Islet of Langerhans (tissue), 1 donor: ENCODE measurements around the gene PARD3.
"Not testable (repeated sequence)": the region's sequence is repeated elsewhere in the genome, so short reads cannot be mapped to it uniquely, and the experiment has no call there.

ENCODE experiments used
- FAIRE-seq: peaks from one replicate; lab custom pipeline; 2011; peaks lifted over from hg19 to GRCh38; lab: Jason Lieb, UNC

The PARD3 gene

DNA sequence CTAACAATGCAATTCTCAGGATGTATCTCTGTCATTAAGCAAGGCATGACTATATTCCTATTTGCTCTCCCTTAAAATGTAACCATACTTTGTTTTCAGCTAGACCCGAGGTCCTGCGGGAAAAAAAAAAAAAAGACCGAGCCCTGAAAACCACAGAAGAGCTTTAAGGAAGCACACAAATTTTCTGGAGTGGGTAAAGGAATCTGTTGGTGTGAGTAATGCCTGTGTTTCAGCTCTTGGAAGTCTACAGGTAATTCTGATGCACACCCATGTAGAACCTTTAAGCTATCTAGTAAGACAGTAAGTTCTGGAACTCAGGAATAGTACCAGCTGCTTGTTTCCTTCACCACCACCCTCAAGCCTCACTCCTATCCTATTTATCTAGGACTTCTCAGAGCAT, 351.1 kb downstream of the PARD3 start:
- no peak for FAIRE-seq

DNA sequence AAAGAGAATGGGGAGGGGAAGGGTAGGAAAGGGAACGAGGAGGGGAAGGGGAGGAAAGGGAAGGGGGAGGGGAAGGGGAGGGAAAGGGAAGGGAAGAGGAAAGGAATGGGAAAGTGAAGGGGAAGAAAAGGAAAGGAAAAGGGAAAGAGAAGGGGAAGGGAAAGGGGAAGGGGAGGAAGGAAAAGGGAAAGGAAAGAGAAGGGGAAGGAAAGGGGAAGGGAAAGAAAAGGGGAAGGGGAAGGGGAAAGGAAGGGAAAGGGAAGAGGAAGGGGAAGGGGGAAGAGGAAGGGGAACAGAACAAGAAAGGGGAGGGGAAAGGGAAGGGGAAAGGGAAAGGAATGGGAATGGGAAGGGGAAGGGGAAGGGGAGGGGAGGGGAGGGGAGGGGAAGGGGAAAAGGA, 352.1 kb downstream of the PARD3 start:
- no peak for FAIRE-seq

DNA sequence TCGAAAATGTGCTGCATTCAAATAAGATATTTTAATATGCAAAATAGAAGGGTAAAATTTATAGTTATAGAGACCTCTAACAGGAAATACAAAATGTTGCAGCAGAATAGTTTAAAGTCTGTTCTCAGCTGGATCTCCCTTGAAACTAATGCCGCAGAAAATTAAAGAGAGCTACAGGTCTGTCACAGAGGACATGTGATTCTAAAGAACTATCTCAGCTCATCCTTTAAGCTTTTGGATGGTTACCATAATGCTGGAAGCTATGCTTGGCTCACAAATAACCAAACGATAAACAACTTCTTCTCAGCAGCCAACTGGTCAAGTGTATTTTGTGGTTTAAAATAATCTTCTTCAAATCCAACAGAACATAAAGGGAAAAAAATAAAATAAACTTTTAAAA, 353.0 kb downstream of the PARD3 start:
- FAIRE-seq = no peak

DNA sequence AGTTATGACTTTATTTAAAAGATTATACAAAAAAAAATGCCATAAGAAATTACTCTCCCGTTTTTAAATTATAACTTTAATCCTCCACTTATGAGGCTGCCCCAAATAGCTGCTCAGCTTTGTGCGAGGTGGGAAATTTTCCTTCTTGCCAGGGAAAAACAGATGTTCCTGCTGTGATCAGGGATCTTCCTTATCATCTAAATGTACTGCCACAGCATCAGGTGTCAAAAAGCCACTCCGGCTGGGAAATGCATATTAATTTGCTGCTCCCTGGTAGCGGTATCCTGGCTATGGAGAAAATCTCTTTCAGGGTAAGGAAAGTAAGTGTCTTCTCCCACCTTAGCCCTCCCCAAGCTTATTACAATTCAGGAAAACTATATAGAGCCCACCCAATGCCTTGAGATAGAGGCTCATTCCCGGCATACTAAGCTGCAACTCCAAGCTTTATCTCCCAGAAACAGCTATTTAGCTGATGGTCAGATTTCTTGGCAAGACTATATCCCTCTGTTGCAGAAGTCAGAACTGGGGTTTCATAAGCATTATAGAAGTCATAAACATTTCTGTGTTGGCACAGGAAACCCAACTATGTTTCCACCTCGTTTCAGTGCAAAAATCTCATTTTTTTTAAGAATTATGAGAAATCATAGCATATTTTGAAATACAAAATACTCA, 360.4 kb downstream of the PARD3 start:
- peak; percentile 49 for FAIRE-seq

DNA sequence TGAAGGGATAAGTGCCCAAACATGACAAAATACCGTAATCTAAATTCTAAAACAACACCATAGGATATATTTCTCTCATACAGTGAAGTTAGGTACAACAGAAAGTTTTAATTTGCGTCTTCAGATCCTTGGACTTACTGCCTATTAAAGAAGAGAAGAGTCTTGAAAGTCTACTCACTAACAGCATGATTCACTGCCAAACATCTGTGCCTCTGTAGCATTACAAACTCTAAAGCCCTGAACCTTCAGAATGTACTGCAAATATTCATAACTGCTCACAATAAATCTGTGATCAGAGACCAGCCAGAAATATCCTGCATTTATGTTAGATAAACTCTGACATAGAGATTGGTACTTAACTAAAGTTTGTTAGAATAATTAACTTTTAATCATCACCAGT, 365.3 kb downstream of the PARD3 start:
- FAIRE-seq = peak; percentile 9

DNA sequence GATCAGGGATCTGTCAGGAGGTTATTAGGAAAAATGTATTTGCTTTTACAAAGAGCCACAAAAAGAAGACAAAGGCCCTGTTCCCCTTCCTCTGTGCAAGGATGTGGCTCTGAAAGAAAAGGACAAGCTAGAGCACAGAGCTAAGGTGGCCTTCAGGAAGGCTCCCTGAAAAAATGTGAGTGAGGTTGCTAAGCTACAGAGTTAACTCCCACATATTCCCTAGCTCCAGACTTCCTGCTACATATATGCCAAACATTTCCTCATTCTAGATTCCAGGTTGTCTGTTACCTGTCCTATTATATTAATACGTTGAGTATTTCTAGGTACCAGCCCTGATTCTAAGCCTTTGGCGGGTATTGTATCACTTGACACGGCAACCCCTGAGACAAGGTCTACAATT, 369.0 kb downstream of the PARD3 start:
- FAIRE-seq = no peak

DNA sequence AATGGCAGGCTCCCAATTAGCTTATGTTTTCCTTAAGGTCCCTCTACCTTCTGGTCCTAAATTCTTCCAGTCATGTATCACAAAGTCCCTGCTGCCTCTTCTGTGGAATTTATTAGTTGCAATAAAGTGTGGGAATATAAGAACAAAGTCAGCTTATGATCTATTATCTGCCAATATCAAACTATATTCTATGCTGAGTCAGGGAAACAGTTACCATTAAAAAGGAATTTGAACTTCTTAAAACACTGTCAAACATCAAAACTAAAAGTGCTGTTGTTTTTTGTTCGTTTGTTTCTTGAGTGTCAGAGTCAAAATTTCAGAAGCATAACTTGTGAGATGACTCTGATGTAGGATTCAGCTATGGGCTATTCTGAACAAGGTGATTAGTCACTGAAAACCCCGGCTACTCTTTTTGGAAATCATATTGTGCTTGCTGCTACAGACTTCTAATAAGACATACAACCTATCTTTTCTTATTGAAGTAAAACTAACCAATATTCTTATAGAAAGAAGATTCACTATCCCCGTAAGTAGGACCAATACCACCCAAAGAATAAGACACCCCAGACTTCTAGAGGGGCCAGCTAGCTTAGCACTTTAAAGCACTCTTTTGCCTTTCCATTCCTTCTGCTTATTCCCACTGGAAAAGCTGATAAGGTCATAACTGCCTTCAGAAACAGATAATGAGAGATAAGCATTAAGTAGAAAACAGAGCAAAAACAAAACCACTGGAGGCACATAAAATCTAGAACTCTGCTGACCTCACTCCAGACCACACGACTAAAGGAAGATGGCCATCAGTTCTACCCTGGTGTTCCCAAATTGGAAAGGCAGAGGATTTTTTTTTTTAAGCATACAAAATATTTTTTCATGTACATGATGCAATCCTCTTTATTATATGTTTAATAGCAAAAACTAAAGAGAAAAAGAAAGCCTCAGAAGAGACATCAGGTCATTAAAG, 370.6 kb downstream of the PARD3 start:
- no peak for FAIRE-seq

DNA sequence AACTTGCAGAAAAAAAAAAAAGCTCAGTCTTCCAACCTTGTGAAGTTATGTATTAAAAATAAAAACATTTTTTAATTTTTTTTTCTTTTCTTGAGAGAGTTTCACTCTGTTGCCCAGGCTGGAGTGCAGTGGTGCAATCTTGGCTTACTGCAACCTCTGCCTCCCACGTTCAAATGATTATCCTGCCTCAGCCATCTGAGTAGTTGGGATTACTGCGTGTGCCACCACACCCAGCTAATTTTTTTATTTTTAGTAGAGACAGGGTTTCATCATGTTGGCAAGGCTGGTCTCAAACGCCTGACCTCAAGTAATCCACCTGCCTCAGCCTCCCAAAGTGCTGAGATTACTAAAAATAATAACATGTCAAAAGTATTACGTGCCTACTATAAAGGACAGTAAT, 375.7 kb downstream of the PARD3 start:
- not testable (repeated sequence) for FAIRE-seq

DNA sequence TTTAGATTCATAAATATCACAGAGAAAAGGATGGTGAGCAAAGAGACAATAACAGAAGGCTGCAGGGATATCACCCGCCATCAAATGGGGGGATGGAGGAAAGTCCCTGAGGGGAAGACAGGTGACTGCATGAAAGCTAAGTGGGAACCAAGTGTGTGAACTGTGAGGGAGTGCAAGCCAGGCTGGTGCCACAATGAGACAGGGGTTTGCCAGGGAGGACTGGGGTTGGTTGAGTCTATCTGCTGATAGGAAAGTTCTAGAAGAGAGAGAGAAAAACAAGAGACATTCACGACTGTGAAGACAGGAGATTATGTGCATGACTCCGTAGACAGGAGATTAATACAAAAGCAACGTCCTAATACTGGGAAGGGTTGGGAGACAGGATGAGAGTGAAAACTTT, 376.4 kb downstream of the PARD3 start:
- FAIRE-seq = no peak

DNA sequence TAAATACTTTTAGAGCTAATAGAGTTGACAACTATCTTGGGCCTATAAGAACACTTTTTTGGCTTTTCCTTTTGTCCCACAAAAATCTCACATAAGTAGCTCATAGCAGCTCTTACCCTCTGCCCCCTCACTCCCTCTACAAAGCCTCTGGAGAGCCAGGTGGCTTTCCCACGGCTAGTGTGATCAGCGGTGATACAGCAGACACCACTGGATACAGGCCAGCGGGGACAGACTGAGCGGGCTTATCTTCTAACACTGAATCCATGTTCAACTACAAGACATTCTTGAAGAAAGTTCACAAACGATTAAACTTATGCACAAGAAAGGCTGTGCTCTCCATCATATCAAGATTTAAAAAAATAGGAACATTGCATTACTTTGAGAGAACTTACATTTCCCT, 377.2 kb downstream of the PARD3 start:
- no peak for FAIRE-seq

DNA sequence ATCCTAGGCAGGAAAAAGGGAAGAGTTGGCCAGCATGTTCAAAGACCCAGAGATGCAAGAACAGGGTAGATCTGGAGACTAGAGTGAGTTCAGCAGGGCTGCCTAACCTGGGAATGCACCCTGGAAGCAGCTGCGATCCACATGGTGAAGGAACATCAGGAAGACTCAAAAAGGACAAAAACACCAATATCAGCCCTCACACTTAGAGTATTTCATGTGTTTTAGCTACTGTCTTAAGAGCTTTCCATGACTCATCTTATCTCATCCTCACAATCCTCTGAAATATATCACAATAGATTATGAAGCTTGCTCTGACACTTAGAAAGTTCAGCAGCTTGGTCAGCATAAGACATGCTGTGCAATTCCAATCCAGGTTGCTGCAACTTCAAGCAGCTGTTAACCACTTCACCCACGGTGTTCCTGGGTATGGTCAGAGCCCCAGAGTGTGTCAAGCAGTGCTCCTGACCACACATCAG, 380.9 kb downstream of the PARD3 start:
- no peak for FAIRE-seq

DNA sequence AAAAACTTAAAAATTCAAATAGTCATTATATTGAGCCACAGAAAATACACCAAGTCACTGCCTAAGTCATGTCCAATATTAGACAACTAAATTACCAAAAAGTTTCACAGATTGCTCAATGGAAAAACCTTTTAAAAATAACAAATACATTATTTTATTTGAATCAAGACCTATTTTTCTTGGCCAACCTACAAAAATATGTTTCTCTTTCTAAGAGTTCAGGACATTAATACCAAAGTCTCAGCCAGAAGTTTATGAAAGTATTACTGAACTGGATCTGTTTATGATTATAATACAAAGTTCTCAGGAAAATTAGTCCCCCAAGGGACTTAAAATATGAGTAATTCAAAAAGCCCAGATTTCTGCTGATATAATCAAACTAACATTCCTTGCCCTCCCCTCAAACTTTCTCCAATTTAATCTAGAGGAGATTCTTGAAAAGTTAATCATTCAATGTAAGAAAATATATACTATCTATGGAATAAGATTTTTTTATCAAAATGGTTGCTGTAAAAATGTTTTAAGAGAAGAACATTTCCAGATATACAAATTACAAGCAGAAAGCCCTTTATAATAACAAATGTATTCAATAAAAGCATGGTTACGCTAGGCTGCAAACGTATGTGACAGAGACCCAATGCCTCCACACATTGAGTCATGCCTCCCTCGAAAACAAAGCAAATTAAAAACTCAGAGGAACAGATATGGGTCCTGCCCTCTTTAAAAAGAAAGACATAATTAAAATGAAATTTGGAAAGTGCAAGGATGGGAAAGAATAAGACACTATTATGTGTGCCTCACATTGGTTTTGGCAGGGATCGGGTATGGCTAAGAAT, 381.6 kb downstream of the PARD3 start:
- FAIRE-seq = no peak

DNA sequence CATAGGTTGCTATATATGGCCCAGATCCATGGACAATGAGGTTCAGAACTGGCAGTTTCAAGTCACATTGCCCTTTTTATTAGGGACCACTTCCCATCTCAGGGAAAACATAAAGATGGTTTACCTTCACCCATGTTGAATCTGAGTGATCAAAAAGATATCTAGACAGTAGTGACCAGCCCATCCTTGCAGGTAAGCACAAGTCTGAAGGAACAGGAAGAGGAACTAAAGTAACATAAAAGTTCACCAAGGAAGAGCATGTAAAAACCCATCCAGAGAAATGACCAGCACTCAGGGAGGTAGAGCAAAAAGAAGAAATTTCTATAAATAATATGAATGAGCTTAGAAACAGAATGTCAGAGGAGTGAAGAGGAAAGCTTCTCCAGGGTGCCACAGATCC, 382.5 kb downstream of the PARD3 start:
- no peak for FAIRE-seq

DNA sequence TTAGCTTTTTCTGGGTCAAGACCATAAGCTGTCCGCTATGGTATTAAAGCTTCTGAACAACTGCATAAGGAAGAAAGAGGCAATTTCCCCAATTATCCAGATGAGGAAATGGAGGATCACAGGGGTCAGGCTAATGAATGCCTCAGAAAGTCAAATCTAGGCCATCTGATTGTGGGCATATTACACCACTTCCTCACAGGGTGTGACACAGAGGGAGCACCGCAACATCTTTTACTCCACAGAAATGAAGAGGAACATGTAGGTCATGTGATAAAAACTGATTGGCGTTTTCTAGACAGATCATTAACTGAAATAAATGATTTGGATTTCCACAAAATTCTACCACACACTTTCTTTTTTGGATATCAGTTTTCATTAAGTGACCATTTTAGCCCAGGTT, 384.4 kb downstream of the PARD3 start:
- FAIRE-seq = no peak

DNA sequence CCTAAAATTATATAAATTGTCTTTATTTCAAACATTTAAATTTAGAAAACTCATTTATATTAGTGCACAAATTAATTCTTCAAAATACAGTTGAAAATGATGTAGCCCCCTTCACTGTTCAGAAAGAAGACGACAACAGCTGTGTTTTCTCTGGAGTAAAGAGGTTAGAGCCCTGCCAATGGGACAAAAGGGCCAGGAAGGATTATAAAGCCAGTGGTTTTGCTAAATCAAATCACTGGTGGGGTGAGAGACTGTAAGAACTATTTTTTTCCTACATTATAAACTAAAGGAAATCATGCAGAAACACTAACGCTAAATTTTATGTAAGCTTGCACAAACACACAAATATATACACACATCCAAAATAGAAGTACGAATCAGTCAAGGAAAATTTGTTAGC, 386.6 kb downstream of the PARD3 start:
- no peak for FAIRE-seq

DNA sequence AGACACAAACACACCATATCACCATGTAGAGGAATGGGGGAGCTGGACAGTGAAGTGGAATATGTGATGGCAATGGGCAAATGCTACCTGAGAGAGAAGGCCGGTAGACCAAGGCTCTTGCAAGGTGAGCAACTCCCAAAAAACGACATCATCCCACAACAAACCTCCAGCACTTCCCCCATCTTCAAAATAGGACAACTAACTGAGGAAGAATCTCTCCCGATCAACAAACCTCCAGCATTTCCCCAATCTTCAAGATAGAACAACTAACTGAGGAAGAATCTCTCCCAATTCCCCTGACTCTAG, 387.2 kb downstream of the PARD3 start:
- FAIRE-seq = no peak

DNA sequence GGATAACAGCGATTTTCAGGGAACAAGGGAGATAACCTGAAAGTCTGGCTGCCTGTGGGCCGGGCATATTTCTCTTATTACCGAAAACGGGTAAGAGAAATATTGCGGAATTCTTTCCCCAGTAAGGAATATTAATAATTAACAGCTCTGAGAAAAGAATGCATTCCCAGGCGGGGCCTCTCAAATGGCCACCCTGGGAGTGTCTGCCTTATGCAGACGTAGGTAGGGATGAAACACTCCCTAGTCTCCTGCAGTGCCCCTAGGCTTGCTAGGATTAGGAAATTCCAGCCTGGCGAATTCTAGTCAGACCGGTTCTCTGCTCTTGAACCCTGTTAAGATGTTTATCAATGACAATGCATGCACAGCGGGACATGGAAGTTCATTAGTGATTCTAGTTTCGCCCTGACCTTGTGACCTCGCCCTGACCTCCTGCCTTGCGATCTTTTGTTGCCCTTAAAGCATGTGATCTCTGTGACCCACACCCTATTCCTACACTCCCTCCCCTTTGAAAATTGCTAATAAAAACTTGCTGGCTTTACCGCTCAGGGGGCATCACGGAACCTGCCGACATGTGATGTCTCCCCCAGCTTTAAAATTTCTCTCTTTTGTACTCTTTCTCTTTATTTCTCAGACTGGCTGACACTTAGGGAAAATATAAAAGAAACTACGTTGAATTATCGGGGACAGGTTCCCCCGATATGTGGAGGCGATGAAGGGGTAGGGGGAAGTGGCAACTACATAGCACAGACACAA, 387.8 kb downstream of the PARD3 start:
- not testable (repeated sequence) for FAIRE-seq

DNA sequence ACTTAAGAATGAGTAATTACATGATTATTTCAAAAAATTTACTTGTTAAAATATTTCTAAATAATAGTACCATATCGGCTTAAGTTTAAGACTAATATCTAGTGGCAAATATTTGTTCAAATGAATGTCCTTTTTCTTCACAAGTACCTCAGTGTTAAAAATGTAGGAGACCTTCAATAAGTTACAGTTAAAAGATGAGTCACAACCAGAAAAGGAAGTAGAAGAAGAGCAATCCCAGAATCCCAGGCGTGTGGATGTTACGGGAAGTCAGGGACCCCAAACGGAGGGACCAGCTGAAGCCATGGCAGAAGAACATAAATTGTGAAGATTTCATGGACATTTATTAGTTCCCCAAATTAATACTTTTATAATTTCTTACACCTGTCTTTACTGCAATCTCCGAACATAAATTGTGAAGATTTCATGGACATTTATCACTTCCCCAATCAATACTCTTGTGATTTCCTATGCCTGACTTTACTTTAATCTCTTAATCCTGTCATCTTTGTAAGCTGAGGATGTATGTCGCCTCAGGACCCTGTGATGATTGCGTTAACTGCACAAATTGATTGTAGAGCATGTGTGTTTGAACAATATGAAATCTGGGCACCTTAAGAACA, 388.4 kb downstream of the PARD3 start:
- not testable (repeated sequence) for FAIRE-seq

DNA sequence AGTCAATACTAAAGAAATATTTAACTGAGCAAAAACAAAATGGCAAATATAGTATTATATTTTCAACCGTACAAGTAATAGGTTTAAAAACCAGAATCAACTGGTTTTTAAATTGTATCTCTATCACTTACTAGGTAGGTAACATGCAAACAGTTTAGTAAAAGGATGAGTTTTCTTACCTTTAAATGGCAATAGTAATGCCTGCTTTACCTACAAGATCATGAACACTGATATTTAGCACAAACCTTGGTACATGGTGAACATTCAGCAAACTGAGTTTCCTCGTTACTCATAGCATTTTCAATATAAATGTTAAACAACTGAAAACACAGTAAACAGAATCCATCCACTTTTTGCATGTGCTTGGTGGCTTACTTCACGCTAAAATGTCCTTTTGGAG, 389.1 kb downstream of the PARD3 start:
- peak; percentile 43 for FAIRE-seq

DNA sequence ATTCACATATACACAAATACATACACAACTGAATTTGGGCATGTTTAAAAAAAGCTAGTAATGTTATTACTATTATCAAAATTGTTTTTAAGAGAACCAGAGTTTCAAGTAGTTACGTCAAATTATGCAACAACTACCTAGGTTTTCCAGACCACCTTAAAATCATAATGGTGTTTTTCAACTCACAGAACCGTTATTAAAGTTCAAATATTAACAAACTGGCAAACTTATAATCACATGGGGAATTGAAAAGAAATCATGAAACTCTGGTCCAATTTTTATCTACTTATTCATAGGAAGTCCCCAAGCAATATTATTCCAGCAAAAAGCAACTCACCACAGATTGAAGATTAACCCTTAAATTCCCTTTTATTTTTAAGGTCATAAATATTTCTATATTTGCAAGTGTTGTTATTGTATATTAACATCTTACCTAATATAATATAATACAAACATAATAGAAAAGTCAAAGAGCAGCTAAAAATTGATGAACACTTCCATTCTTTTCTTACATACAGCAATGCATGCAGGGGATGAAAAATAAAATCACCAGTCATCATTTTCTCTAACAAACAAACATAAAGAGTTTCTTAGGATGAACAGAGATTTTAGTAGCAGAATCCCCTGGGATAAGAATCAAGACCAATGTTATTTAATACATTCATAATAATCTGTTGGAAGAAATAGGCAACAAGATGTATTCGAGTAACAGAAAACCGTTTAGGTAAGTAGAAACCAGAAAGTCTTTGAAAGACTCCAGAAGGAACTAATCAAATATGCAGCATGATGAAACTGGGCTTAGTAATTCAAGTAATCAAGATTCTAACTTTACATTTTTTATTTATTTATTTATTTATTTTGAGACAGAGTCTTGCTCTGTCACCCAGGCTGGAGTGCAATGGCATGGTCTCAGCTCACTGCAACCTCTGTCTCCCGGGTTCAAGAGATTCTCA, 391.1 kb downstream of the PARD3 start:
- FAIRE-seq = peak; percentile 72
